GM19452 (cell line): Measurements from ENCODE around the gene TRAFD1.

Source experiments
- ATAC-seq: cut with Tn5 transposase; IDR thresholded peaks from one replicate; pipeline ENCODE4 v1.9.1; 2021; ENCODE audit not compliant: unreplicated experiment

TRAFD1 gene

GRCh38 chr12:112198120-112198733, 72.9 kb downstream of the TRAFD1 start:
- ATAC-seq, result no peak

- ATAC-seq, result no peak
Observed at GRCh38 chr12:112199136-112199535, 73.8 kb downstream of the TRAFD1 start.
